HCT116 (cell line): Measurements from ENCODE around the gene ADGRF5.

Experiments
- CBX3 ChIP-seq: IDR thresholded peaks from 2 replicates; pipeline ENCODE4 v1.6.1; 2012; ENCODE audit warnings: low read depth
- EZH2 ChIP-seq: fragments of 200-600 bp; sonication (generic); IDR thresholded peaks from 2 replicates; pipeline ENCODE4 v1.6.1; 2017; ENCODE audit warnings: antibody characterized with exemption, mixed run types
- EZH2phosphoT487 ChIP-seq: fragments of 200-600 bp; IDR thresholded peaks from 2 replicates; pipeline ENCODE4 v1.6.1; 2018; ENCODE audit warnings: antibody characterized with exemption, borderline replicate concordance
- JUND ChIP-seq: IDR thresholded peaks from 2 replicates; pipeline ENCODE4 v1.6.1; 2012
- TF ChIP-seq, protein P1 (sequence below): IDR thresholded peaks from 2 replicates; pipeline ENCODE4 v1.6.1; 2012; ENCODE audit warnings: low read depth
- TF ChIP-seq, protein P2 (sequence below), 3 experiments: fragments of 200-600 bp in 1 of 3; sonication (generic) in 1 of 3; IDR thresholded peaks in 2 of 3; conservative IDR thresholded peaks in 1 of 3; 2 replicates each; pipeline ENCODE4 v1.5.1; 2012 to 2017; ENCODE audit warnings: low read depth in 2 of 3, low read length in 2 of 3, antibody characterized with exemption in 1 of 3, borderline replicate concordance in 1 of 3, control low read depth in 1 of 3, mild to moderate bottlenecking in 1 of 3, mixed read lengths in 1 of 3, mixed run types in 1 of 3, moderate library complexity in 1 of 3; ENCODE audit not compliant: insufficient read depth in 1 of 3

DNA sequence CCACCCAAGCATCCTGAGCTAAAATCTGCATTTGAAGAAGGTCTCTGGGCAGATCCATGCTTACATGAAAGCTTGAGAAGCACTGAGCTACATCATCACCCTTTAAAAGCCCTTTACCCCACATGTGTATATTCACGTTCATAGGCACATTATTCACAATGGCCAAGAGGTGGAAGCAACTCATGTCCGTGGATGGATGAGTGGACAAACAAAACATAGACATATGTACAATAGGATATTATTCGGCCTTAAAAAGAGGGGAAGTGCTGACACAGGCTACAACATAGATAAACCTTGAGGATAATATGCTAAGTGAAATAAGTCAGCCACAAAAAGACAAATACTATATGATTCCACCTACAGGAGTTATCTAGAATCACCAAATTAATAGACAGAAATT lies 17.6 kb downstream of the ADGRF5 start:
- TF ChIP-seq, protein P1, sequence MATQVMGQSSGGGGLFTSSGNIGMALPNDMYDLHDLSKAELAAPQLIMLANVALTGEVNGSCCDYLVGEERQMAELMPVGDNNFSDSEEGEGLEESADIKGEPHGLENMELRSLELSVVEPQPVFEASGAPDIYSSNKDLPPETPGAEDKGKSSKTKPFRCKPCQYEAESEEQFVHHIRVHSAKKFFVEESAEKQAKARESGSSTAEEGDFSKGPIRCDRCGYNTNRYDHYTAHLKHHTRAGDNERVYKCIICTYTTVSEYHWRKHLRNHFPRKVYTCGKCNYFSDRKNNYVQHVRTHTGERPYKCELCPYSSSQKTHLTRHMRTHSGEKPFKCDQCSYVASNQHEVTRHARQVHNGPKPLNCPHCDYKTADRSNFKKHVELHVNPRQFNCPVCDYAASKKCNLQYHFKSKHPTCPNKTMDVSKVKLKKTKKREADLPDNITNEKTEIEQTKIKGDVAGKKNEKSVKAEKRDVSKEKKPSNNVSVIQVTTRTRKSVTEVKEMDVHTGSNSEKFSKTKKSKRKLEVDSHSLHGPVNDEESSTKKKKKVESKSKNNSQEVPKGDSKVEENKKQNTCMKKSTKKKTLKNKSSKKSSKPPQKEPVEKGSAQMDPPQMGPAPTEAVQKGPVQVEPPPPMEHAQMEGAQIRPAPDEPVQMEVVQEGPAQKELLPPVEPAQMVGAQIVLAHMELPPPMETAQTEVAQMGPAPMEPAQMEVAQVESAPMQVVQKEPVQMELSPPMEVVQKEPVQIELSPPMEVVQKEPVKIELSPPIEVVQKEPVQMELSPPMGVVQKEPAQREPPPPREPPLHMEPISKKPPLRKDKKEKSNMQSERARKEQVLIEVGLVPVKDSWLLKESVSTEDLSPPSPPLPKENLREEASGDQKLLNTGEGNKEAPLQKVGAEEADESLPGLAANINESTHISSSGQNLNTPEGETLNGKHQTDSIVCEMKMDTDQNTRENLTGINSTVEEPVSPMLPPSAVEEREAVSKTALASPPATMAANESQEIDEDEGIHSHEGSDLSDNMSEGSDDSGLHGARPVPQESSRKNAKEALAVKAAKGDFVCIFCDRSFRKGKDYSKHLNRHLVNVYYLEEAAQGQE = no peak
- TF ChIP-seq, protein P2, sequence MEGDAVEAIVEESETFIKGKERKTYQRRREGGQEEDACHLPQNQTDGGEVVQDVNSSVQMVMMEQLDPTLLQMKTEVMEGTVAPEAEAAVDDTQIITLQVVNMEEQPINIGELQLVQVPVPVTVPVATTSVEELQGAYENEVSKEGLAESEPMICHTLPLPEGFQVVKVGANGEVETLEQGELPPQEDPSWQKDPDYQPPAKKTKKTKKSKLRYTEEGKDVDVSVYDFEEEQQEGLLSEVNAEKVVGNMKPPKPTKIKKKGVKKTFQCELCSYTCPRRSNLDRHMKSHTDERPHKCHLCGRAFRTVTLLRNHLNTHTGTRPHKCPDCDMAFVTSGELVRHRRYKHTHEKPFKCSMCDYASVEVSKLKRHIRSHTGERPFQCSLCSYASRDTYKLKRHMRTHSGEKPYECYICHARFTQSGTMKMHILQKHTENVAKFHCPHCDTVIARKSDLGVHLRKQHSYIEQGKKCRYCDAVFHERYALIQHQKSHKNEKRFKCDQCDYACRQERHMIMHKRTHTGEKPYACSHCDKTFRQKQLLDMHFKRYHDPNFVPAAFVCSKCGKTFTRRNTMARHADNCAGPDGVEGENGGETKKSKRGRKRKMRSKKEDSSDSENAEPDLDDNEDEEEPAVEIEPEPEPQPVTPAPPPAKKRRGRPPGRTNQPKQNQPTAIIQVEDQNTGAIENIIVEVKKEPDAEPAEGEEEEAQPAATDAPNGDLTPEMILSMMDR (IDR thresholded peaks at IDR 0.05 in 2 of 3, conservative IDR thresholded peaks at IDR 0.05 in 1 of 3; ENCODE audit: borderline replicate concordance in 1 of 3, insufficient read depth in 1 of 3, low read depth in 2 of 3, low read length in 2 of 3) = no peak
- no peak for TF ChIP-seq JUND
- TF ChIP-seq EZH2phosphoT487 = no peak
- no peak for TF ChIP-seq EZH2
- no peak for TF ChIP-seq CBX3
